Placental epithelial cell (primary cell): ENCODE results near the gene GNL1. TPM values are rescaled to one million over a fixed set of nuclear protein-coding genes. Genes with fewer than 3 reads are reported as not detected.
A peak's percentile ranks its signal among the peaks of the same experiment; 100 is the strongest.

Experiments
- small RNA-seq: library from RNA; depleted of rRNA; stranded (forward); fragments of <200 nt; gene quantifications from one replicate; pipeline ENCODE3, GENCODE V24; 2012
- total RNA-seq: library from RNA; depleted of rRNA; stranded (reverse); fragments of >200 nt; gene quantifications from 2 replicates; pipeline ENCODE4 v1.2.3, GENCODE V29; 2012

The GNL1 gene
- 59.3 and 84.8 TPM in 2 replicates for total RNA-seq

GRCh38 chr6:30556066-30556905, at the start of gene GNL1:
Gene GNL1 (minus strand): TSS chr6:30556489. CDS start chr6:30556203, 286 bp downstream.

GRCh38 chr6:30571075-30571761, 14.9 kb upstream of the GNL1 start, which contains the start of gene ABCF1:
Gene ABCF1 (plus strand): TSS chr6:30571442. CDS start chr6:30571488, 46 bp downstream.

GRCh38 chr6:30556906-30557682, 805 bp upstream of the GNL1 start, which contains the start of gene PRR3:
Gene PRR3 (plus strand): TSS chr6:30557295. CDS start chr6:30557345, 50 bp downstream.

Small RNAs within 50 kb of the gene (small RNA-seq; reads per million reads assigned to genes)
- gene MIR877 = 2.5 reads per million, percentile 83 among the genes with 10 or more reads in this experiment

Other genes with a start within 250 kb of the GNL1 start
- 14.9 and 18.0 TPM in 2 replicates for gene TRIM39, start 229.6 kb downstream of the GNL1 start, total RNA-seq
- 19.2 and 47.5 TPM in 2 replicates for gene RPP21, start 211.3 kb downstream of the GNL1 start, total RNA-seq
- 104 and 261 TPM in 2 replicates for gene HLA-E, start 67.0 kb downstream of the GNL1 start, total RNA-seq
- gene PRR3, start 806 bp upstream of the GNL1 start, total RNA-seq = 6.1 and 10.6 TPM in 2 replicates
- 45.9 and 46.0 TPM in 2 replicates for gene ABCF1, start 15.0 kb upstream of the GNL1 start, total RNA-seq
- gene PPP1R10, start 60.8 kb upstream of the GNL1 start, total RNA-seq = 36.0 and 55.4 TPM in 2 replicates
- 70.3 and 74.9 TPM in 2 replicates for gene MRPS18B, start 61.4 kb upstream of the GNL1 start, total RNA-seq
- 6.7 and 11.8 TPM in 2 replicates for gene ATAT1, start 70.4 kb upstream of the GNL1 start, total RNA-seq
- gene C6orf136, start 90.6 kb upstream of the GNL1 start, total RNA-seq = 3.1 and 4.3 TPM in 2 replicates
- gene DHX16, start 116.5 kb upstream of the GNL1 start, total RNA-seq = 28.3 and 30.8 TPM in 2 replicates
- gene PPP1R18, start 130.2 kb upstream of the GNL1 start, total RNA-seq = 31.4 and 43.8 TPM in 2 replicates
- gene NRM, start 134.5 kb upstream of the GNL1 start, total RNA-seq = 9.0 and 9.2 TPM in 2 replicates
- 6.7 and 7.9 TPM in 2 replicates for gene MDC1, start 160.8 kb upstream of the GNL1 start, total RNA-seq
- 423 and 1,233 TPM in 2 replicates for gene TUBB, start 163.9 kb upstream of the GNL1 start, total RNA-seq
- gene FLOT1, start 186.2 kb upstream of the GNL1 start, total RNA-seq = 56.4 and 87.2 TPM in 2 replicates
- gene IER3, start 188.1 kb upstream of the GNL1 start, total RNA-seq = 46.3 and 236 TPM in 2 replicates